ENCODE data around the gene ACIN1. TPM values are rescaled to one million over a fixed set of nuclear protein-coding genes. Genes with fewer than 3 reads are reported as not detected.

Gene ACIN1
- total and polyA plus RNA-seq, 9 of the 15 experiments (the other 6 are each of a cell fraction or from before 2014, with no cell fraction given): 5.0 to 196 (median 129) TPM

- TF ChIP-seq CREB3 (tag; conservative IDR thresholded peaks at IDR 0.05; ENCODE audit: low read depth): no peak
- no peak for TF ChIP-seq ZNF140 (CRISPR knock-in tag; IDR thresholded peaks at IDR 0.05)
- no peak for TF ChIP-seq ASH1L (IDR thresholded peaks at IDR 0.05; ENCODE audit: borderline replicate concordance, low read depth, partially characterized antibody)
- TF ChIP-seq PHTF2 (CRISPR knock-in tag; IDR thresholded peaks at IDR 0.05): no peak
- TF ChIP-seq SIN3A (IDR thresholded peaks at IDR 0.05; ENCODE audit: borderline replicate concordance in 2 of 2, control insufficient read depth in 1 of 2, low read depth in 2 of 2, low read length in 2 of 2): peak; percentile 43 to 74; a peak in 2 of 4 replicates
- TF ChIP-seq THAP12 (CRISPR knock-in tag; IDR thresholded peaks at IDR 0.05): no peak
- TF ChIP-seq MAFG (tag; conservative IDR thresholded peaks at IDR 0.05): no peak
- 0 out of 2 replicates have a peak, but pooled peaks have one; percentile 9 for TF ChIP-seq C11orf30 (IDR thresholded peaks at IDR 0.05; ENCODE audit: low read depth)
- TF ChIP-seq MED1 (CRISPR knock-in tag; IDR thresholded peaks at IDR 0.05; ENCODE audit: borderline replicate concordance): no peak
- TF ChIP-seq ZNF584 (CRISPR knock-in tag; IDR thresholded peaks at IDR 0.05; ENCODE audit: low read depth): no peak
- TF ChIP-seq ZBTB26 (CRISPR knock-in tag; IDR thresholded peaks at IDR 0.05): no peak
- no peak for TF ChIP-seq RFX1 (IDR thresholded peaks at IDR 0.05)
- no peak for TF ChIP-seq ZNF184 (CRISPR knock-in tag; IDR thresholded peaks at IDR 0.05)
- TF ChIP-seq SMARCE1 (IDR thresholded peaks at IDR 0.05): peak; percentile 54
- no peak for TF ChIP-seq ZNF766 (CRISPR knock-in tag; conservative IDR thresholded peaks at IDR 0.05)
- no peak for TF ChIP-seq GATAD2B (IDR thresholded peaks at IDR 0.05; ENCODE audit: borderline replicate concordance)
- no peak for TF ChIP-seq POLR3A (IDR thresholded peaks at IDR 0.05; ENCODE audit: borderline replicate concordance, extremely low read depth, insufficient read depth, insufficient read length)
- TF ChIP-seq ZNF444 (CRISPR knock-in tag; IDR thresholded peaks at IDR 0.05): no peak
- TF ChIP-seq SMARCA5 (IDR thresholded peaks at IDR 0.05): no peak
- peak; percentile 75; the same call in 1 of the 2 replicates for TF ChIP-seq CREB3L1 (IDR thresholded peaks at IDR 0.05; ENCODE audit: borderline replicate concordance, low read depth)
Observed at GRCh38 chr14:23095196-23096108, 516 bp upstream of the ACIN1 start, which contains the start of gene C14orf119 (continued).

Data from K562 (cell line).